H1 (cell line): ENCODE results near the gene EIF4E. TPM values are rescaled to one million over a fixed set of nuclear protein-coding genes. Genes with fewer than 3 reads are reported as not detected.

ENCODE experiments used
- CBX8 ChIP-seq: fragments of 300-800, 300-1000 bp; sonication (generic); IDR thresholded peaks from 2 replicates; pipeline ENCODE4 v1.7.1; 2016; ENCODE audit warnings: low read depth, low read length, borderline replicate concordance
- GABPA ChIP-seq: IDR thresholded peaks from 2 replicates; pipeline ENCODE4 v1.6.1; 2011; ENCODE audit warnings: mild to moderate bottlenecking, low read length, moderate library complexity, borderline replicate concordance; ENCODE audit not compliant: insufficient read depth
- RNF2 ChIP-seq: fragments of 200-900, 300-1000 bp; sonication (generic); IDR thresholded peaks from 2 replicates; pipeline ENCODE4 v1.7.1; 2016; ENCODE audit warnings: borderline replicate concordance, low read depth, mild to moderate bottlenecking, antibody characterized with exemption, low read length; ENCODE audit not compliant: poor library complexity, severe bottlenecking; ENCODE audit errors: missing control alignments
- polyA plus RNA-seq, 7 experiments: library from polyadenylated mRNA; depleted of rRNA in 3 of 7; stranded (reverse) in 5 of 7; unstranded in 2 of 7; fragments of >200 nt in 5 of 7; fragments of 200-250 nt in 2 of 7; gene quantifications; 1 replicate in 5 of 7; 2 replicates in 1 of 7; 4 replicates in 1 of 7; pipeline versions ENCODE4 v1.2.1 to v1.2.3, GENCODE V29; 2011 to 2013; ENCODE audit warnings: missing spikeins in 2 of 7, mixed read lengths in 2 of 7
- total RNA-seq: library from RNA; stranded (reverse); fragmentation: NEBNext Ultra II Directional; extraction: Animal tissue kit (Norgen Biotek cat#: 25700); gene quantifications from 2 replicates; pipeline ENCODE4 v1.2.1, GENCODE V29; 2021

EIF4E gene
- total and polyA plus RNA-seq, 2 of the 8 experiments (the other 6 are each of a cell fraction or from before 2014, with no cell fraction given), result 59.6 to 185 TPM

DNA sequence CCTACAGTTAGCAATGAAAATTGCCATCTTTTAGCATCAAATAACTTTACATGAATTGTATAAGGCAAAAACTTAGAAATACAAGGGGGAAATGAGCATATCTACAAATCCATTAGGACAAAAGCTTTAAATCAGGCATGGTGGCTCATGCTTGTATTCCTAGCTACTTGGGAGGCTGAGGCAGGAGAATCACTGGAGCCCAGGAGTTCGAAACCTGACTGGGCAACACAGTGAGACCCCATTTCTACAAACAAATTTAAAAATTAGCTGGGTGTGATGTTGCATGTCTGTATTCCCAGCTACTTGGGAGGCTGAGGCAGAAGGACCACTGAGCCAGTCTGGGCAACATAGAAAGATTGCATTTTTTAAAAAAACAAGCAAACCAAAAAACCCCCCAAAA is 61.3 kb downstream of the EIF4E start (continued):
- TF ChIP-seq GABPA (no peak), RNF2 (no peak), CBX8 (no peak)
